ENCODE data around the gene BIRC2. TPM values are rescaled to one million over a fixed set of nuclear protein-coding genes. Genes with fewer than 3 reads are reported as not detected.
"Not testable (repeated sequence)": the region's sequence is repeated elsewhere in the genome, so short reads cannot be mapped to it uniquely, and the experiment has no call there.

BIRC2 gene
- total and polyA plus RNA-seq, 2 experiments from 2014 or later: 60.7 to 73.7 TPM

- Histone ChIP-seq H3F3A (ENCODE audit: insufficient read depth) (peaks cover 23% of the 10 kb centered on the region; the same call in 1 of the 2 replicates), H3K27me3 (replicated peaks; ENCODE audit: insufficient read depth) (no peaks in the 10 kb centered on the region), H3K4me1 (ENCODE audit: insufficient read depth) (no peaks in the 10 kb centered on the region), H3K4me3 (no peak overlapping the region), H2AFZ (no peak overlapping the region), H3K4me2 (ENCODE audit: unreplicated experiment) (no peak overlapping the region), H4K20me1 (ENCODE audit: insufficient read depth) (no peaks in the 10 kb centered on the region), H3K36me3 (ENCODE audit: low read depth) (peaks cover 58% of the 10 kb centered on the region), H3K79me2 (ENCODE audit: insufficient read depth) (peaks cover 88% of the 10 kb centered on the region), H3K27ac (no peak overlapping the region), H3K9me2 (ENCODE audit: insufficient read depth) (no peaks in the 10 kb centered on the region), H3K9ac (no peak overlapping the region), H3K9me3 (ENCODE audit: low read depth) (no peaks in the 10 kb centered on the region)
- no peak for DNase-seq
- in situ Hi-C loops (cut with MboI): no loop called here
- no peak for TF ChIP-seq EZH2phosphoT487 (IDR thresholded peaks at IDR 0.05; ENCODE audit: insufficient read depth, low read depth)
- no peak for TF ChIP-seq EZH2 (IDR thresholded peaks at IDR 0.05; ENCODE audit: insufficient read depth, poor library complexity, severe bottlenecking)
- WGBS, 2 experiments (ENCODE audit: low coverage in 1 of 2, low lambda C conversion rate in 2 of 2, missing lambda C conversion rate in 2 of 2): 58 to 65% methylated on average over 1 of the region's 1 CpG
These were observed 18.0 kb downstream of the BIRC2 start for GRCh38 chr11:102364991-102365390.

DNA sequence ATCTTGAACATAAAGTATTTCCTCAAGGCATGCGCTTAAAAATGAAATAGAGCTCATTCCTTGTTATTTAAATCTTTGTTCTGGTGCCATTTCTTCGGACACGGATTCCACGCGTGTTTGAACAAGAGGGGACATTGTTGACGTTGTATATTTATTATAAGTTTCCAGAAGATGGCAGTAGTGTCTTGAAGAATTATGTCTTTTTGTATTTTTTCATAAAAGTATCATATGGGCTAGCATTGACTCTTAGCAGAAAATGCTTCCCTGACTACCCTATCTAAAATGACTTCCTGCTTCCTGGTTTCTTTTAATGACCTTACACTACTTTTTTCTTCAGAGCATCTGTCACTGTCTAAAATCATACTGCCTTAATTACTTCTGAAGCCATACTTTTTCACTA is 20.4 kb downstream of the BIRC2 start:
- Histone ChIP-seq H3K27me3 (replicated peaks; ENCODE audit: insufficient read depth) (no peaks in the 10 kb centered on the region), H3K9ac (no peak overlapping the region), H3F3A (ENCODE audit: insufficient read depth) (peaks cover 23% of the 10 kb centered on the region; the same call in 1 of the 2 replicates), H3K4me2 (ENCODE audit: unreplicated experiment) (no peak overlapping the region), H3K36me3 (ENCODE audit: low read depth) (peaks cover 46% of the 10 kb centered on the region), H3K79me2 (ENCODE audit: insufficient read depth) (peaks cover 64% of the 10 kb centered on the region), H3K4me3 (no peak overlapping the region), H4K20me1 (ENCODE audit: insufficient read depth) (no peaks in the 10 kb centered on the region), H3K9me3 (ENCODE audit: low read depth) (no peaks in the 10 kb centered on the region), H3K27ac (no peak overlapping the region), H3K9me2 (ENCODE audit: insufficient read depth) (no peaks in the 10 kb centered on the region), H2AFZ (no peak overlapping the region), H3K4me1 (ENCODE audit: insufficient read depth) (no peaks in the 10 kb centered on the region)
- in situ Hi-C loops (cut with MboI): no loop called here
- no peak for TF ChIP-seq EZH2phosphoT487 (IDR thresholded peaks at IDR 0.05; ENCODE audit: insufficient read depth, low read depth)
- TF ChIP-seq EZH2 (IDR thresholded peaks at IDR 0.05; ENCODE audit: insufficient read depth, poor library complexity, severe bottlenecking): no peak
- 69 to 72% methylated on average over 6 of the region's 6 CpGs for WGBS, 2 experiments (ENCODE audit: low coverage in 1 of 2, low lambda C conversion rate in 2 of 2, missing lambda C conversion rate in 2 of 2)
- DNase-seq: peak; percentile 40

DNA sequence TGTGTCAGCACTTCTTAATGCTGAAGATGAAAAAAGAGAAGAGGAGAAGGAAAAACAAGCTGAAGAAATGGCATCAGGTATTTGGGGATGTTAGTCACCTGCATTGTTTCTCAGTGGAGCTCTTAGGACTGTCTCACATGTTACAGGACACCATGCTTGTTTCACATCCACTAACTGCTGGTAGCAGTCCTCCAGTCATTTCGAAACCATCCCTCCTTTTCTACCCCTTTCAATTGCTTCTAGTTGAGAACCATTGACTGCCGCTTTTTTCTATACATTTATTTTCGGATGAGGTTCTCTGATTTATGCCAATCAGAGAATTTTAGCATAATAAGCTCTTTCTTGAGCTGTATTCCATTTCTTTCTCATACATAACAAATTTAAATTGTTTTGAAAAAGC is 21.5 kb downstream of the BIRC2 start:
- Histone ChIP-seq H3K79me2 (ENCODE audit: insufficient read depth) (peaks cover 56% of the 10 kb centered on the region), H3K4me1 (ENCODE audit: insufficient read depth) (no peaks in the 10 kb centered on the region), H4K20me1 (ENCODE audit: insufficient read depth) (no peaks in the 10 kb centered on the region), H3K36me3 (ENCODE audit: low read depth) (peaks cover 35% of the 10 kb centered on the region), H3F3A (ENCODE audit: insufficient read depth) (peaks cover 23% of the 10 kb centered on the region; the same call in 1 of the 2 replicates), H3K9ac (no peak overlapping the region), H3K4me3 (no peak overlapping the region), H3K27ac (no peak overlapping the region), H3K27me3 (replicated peaks; ENCODE audit: insufficient read depth) (no peaks in the 10 kb centered on the region), H2AFZ (no peak overlapping the region), H3K9me3 (ENCODE audit: low read depth) (no peaks in the 10 kb centered on the region), H3K4me2 (ENCODE audit: unreplicated experiment) (no peak overlapping the region), H3K9me2 (ENCODE audit: insufficient read depth) (no peaks in the 10 kb centered on the region)
- TF ChIP-seq EZH2phosphoT487 (IDR thresholded peaks at IDR 0.05; ENCODE audit: insufficient read depth, low read depth): no peak
- TF ChIP-seq EZH2 (IDR thresholded peaks at IDR 0.05; ENCODE audit: insufficient read depth, poor library complexity, severe bottlenecking): no peak
- WGBS, 2 experiments (ENCODE audit: low coverage in 1 of 2, low lambda C conversion rate in 2 of 2, missing lambda C conversion rate in 2 of 2): 97 to 98% methylated on average over 3 of the region's 3 CpGs
- in situ Hi-C loops (cut with MboI): no loop called here
- DNase-seq: no peak

- H3K9me2 ChIP-seq (ENCODE audit: insufficient read depth); H3K4me2 ChIP-seq (ENCODE audit: unreplicated experiment); H3K9me3 ChIP-seq (ENCODE audit: low read depth); H2AFZ ChIP-seq; H3K4me3 ChIP-seq; H3K4me1 ChIP-seq (ENCODE audit: insufficient read depth); in situ Hi-C loops (cut with MboI); DNase-seq; H3K27ac ChIP-seq; H4K20me1 ChIP-seq (ENCODE audit: insufficient read depth); H3K27me3 ChIP-seq (replicated peaks; ENCODE audit: insufficient read depth); H3K9ac ChIP-seq: not testable (repeated sequence)
- H3K79me2 ChIP-seq (ENCODE audit: insufficient read depth): peaks cover 60% of the 10 kb centered on the region
- H3K36me3 ChIP-seq (ENCODE audit: low read depth): peaks cover 36% of the 10 kb centered on the region
- peaks cover 14% of the 10 kb centered on the region for H3F3A ChIP-seq (ENCODE audit: insufficient read depth)
- WGBS, 2 experiments (ENCODE audit: low coverage in 1 of 2, low lambda C conversion rate in 2 of 2, missing lambda C conversion rate in 2 of 2): 81 to 82% methylated on average over 31 of the region's 31 CpGs
These were observed 27.8 kb downstream of the BIRC2 start for GRCh38 chr11:102374633-102375424.
